Sigmoid colon (tissue), 7 donors: ENCODE data around the gene SLC8A2. TPM values are rescaled to one million over a fixed set of nuclear protein-coding genes. Genes with fewer than 3 reads are reported as not detected.

Experiments used
- DNase-seq: peaks from one replicate; pipeline ENCODE4 v3.0.0-alpha.2; 2019
- H3K27ac ChIP-seq, 4 donors: fragments of 200-600 bp; sonication (generic); one replicate each; pipeline ENCODE4 v1.5.1; 2016 to 2019; ENCODE audit warnings: mild to moderate bottlenecking in 1 of 4
- H3K27me3 ChIP-seq, 3 donors: fragments of 200-600 bp; sonication (generic); one replicate each; pipeline ENCODE4 v1.5.1; 2019; ENCODE audit warnings: mild to moderate bottlenecking in 1 of 3
- H3K36me3 ChIP-seq, 4 donors: fragments of 200-600 bp; sonication (generic); one replicate each; pipeline ENCODE4 v1.5.1; 2016 to 2019
- H3K4me1 ChIP-seq, 4 donors: fragments of 200-600 bp; sonication (generic); one replicate each; pipeline ENCODE4 v1.5.1; 2017 to 2019
- H3K4me3 ChIP-seq, 4 donors: fragments of 200-600 bp; sonication (generic); one replicate each; pipeline ENCODE4 v1.5.1; 2017 to 2019; ENCODE audit warnings: mild to moderate bottlenecking in 2 of 4, moderate library complexity in 1 of 4
- H3K9me3 ChIP-seq, 4 donors: fragments of 200-600 bp in 3 of 4; sonication (generic) in 3 of 4; one replicate each; pipeline versions ENCODE4 v1.5.1 to v1.6.1; 2013 to 2019
- CTCF ChIP-seq, 4 experiments: fragments of 450-650 bp in 3 of 4; fragments of 200-600 bp in 1 of 4; IDR thresholded peaks; one replicate each; pipeline ENCODE4 v1.5.1; 2016 to 2019; ENCODE audit warnings: antibody characterized with exemption in 4 of 4, mild to moderate bottlenecking in 3 of 4, moderate library complexity in 2 of 4
- EP300 ChIP-seq, 4 donors: sonication (generic); formaldehyde crosslinking; IDR thresholded peaks; one replicate each; pipeline ENCODE4 v1.6.1; 2017; ENCODE audit warnings: antibody characterized with exemption in 4 of 4
- POLR2A ChIP-seq, 2 donors: fragments of 450-650 bp; IDR thresholded peaks; one replicate each; pipeline ENCODE4 v1.6.1; 2016; ENCODE audit warnings: antibody characterized with exemption in 2 of 2, mild to moderate bottlenecking in 2 of 2, moderate library complexity in 2 of 2
- POLR2AphosphoS5 ChIP-seq, 4 donors: sonication (generic); formaldehyde crosslinking; IDR thresholded peaks; one replicate each; pipeline ENCODE4 v1.6.1; 2017; ENCODE audit warnings: antibody characterized with exemption in 4 of 4
- WGBS, 2 donors: extraction: QIAGEN DNeasy Blood & Tissue Kit; methylation state at CpG; one replicate each; pipeline ENCODE4 v1.1.7; 2013; 5-methylcytosine and 5-hydroxymethylcytosine counted together
- intact Hi-C: fragments of 100-400 bp; cut with DNase I; formaldehyde crosslinking; loops from one replicate; pipeline ENCODE4 v1.15.1; 2023
- polyA plus RNA-seq, 3 donors: library from polyadenylated mRNA; stranded (reverse); fragments of 200-250 nt; gene quantifications; one replicate each; pipeline ENCODE4 v1.2.3, GENCODE V29; 2013
- total RNA-seq, 4 donors: library from RNA; depleted of rRNA; stranded (reverse); fragments of >200 nt; gene quantifications; one replicate each; pipeline ENCODE4 v1.1.0, GENCODE V29; 2016
- donor health status: healthy with polysubstance abuse.
- donor health status: Bipolar disorder and iron deficiency.
- donor health status: healthy.

The SLC8A2 gene
- total and polyA plus RNA-seq, 7 donors: 1.1 to 39.9 (median 10.0) TPM; not detected in 2

DNA sequence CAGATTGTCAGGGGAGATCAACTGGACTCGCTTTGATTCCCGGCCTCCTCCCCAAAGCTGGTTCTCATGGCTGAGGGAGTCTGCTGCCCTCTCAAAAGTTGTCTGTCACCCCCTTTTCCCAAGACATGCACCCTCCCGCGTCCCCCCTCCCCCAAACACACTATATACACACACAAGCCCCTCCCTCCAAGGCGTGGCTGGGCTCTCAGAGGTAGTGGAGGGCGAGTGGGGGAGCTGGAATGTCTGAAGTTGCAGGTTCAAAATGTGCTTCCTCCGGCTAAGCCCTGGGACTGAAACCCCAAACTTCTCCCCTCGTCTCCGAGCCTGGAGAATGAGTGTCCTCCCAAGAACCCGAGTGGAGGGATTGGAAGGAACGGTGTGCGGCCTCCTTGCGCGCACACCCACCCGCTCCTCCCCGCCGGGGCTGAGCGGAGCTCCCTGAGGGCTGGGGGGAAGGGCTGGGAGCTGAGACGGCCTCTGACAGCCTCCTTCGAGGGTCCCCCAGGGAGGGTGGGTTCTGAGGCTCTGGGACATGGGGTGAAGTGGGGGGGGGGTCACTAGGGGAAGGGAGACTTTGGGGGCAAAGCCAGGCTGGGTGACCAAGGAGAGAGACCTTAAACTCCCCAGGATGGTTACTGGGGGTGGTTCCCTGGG is 42.4 kb downstream of the SLC8A2 start:
- Histone ChIP-seq H3K36me3 (no peaks in the 10 kb centered on the region), H3K27ac (peak overlapping the region in 1 of 4 donors; percentile 83), H3K4me3 (no peak overlapping the region), H3K9me3 (no peaks in the 10 kb centered on the region), H3K27me3 (peaks cover 3 to 54% (median 6%) of the 10 kb centered on the region in 3 donors), H3K4me1 (peaks cover 0 to 38% (median 33%) of the 10 kb centered on the region in 4 donors)
- no peak for DNase-seq
- intact Hi-C loops: loop anchor here (10.0 kb wide), 1 partner anchor 134 kb away; no protein-coding TSS in a partner anchor
- WGBS, 2 donors: 19 to 24% methylated on average over 20 of the region's 20 CpGs
- TF ChIP-seq CTCF (IDR thresholded peaks at IDR 0.05) (no peak), POLR2A (IDR thresholded peaks at IDR 0.05) (no peak), POLR2AphosphoS5 (IDR thresholded peaks at IDR 0.05) (no peak), EP300 (IDR thresholded peaks at IDR 0.05) (no peak)

DNA sequence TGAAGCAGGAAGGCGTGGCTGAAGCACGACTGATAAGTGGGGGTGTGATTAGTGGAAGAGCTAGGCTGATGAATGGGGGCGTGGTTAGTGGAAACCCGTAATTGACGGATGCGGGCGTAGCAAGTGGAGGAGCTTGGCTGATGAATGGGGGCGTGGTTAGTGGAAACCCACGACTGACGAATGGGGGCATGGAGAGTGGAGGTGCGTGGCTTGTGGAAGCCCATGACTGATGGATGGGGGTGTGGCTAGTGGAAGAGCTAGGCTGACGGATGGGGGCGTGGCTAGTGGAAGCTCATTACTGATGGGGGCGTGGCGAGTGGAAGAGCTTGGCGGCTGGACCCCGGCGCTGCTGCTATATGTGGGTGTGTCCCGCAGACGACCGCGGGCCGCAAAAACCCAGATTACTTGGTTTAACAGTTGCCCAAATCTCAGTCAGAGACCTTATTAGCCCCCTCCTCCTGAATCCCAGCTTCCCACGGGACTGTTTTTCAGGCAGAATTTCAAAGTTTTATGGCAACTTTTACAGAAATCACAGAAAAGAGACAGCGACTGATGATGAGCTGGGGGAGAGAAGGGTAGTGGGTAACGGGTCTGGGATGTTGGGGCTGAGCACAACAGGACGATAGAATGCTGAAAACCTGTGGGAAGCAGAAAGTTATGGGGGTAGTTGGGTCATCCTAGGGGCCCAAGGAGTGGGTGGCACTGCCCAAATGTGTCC is 43.4 kb downstream of the SLC8A2 start:
- peak; percentile 96 for DNase-seq
- intact Hi-C loops: loop anchor here (10.0 kb wide), 1 partner anchor 134 kb away; no protein-coding TSS in a partner anchor
- Histone ChIP-seq H3K4me3 (peak overlapping the region in 2 of 4 donors; percentile 13 to 32), H3K27me3 (peaks cover 3 to 62% (median 10%) of the 10 kb centered on the region in 3 donors), H3K9me3 (no peaks in the 10 kb centered on the region), H3K27ac (peak overlapping the region; percentile 59 to 83 (median 72)), H3K36me3 (no peaks in the 10 kb centered on the region), H3K4me1 (peaks cover 0 to 38% (median 33%) of the 10 kb centered on the region in 4 donors)
- WGBS, 2 donors: 1% methylated on average over 27 of the region's 27 CpGs
- peak in 1 of 4 donors; percentile 27 for TF ChIP-seq POLR2AphosphoS5 (IDR thresholded peaks at IDR 0.05)
- TF ChIP-seq CTCF (IDR thresholded peaks at IDR 0.05): no peak

- Histone ChIP-seq H3K9me3 (no peaks in the 10 kb centered on the region), H3K27me3 (peaks cover 5 to 65% (median 18%) of the 10 kb centered on the region in 3 donors), H3K4me1 (peaks cover 0 to 38% (median 33%) of the 10 kb centered on the region in 4 donors), H3K4me3 (peak overlapping the region in 2 of 4 donors; percentile 13 to 32), H3K27ac (peak overlapping the region; percentile 59 to 83 (median 72)), H3K36me3 (no peaks in the 10 kb centered on the region)
- intact Hi-C loops: loop anchor here (10.0 kb wide), 1 partner anchor 133 kb away; no protein-coding TSS in a partner anchor
- 5 to 7% methylated on average over 17 of the region's 17 CpGs for WGBS, 2 donors
- peak; percentile 78 for DNase-seq
- TF ChIP-seq POLR2A (IDR thresholded peaks at IDR 0.05) (no peak), CTCF (IDR thresholded peaks at IDR 0.05) (peak; percentile 68 to 84 (median 78)), EP300 (IDR thresholded peaks at IDR 0.05) (no peak)
Measured at GRCh38 chr19:47427241-47428176, 44.2 kb downstream of the SLC8A2 start.

- TF ChIP-seq POLR2A (IDR thresholded peaks at IDR 0.05) (no peak), CTCF (IDR thresholded peaks at IDR 0.05) (no peak), POLR2AphosphoS5 (IDR thresholded peaks at IDR 0.05) (no peak), EP300 (IDR thresholded peaks at IDR 0.05) (no peak)
- intact Hi-C loops: loop anchor here (10.0 kb wide), 1 partner anchor 129 kb away; no protein-coding TSS in a partner anchor
- DNase-seq: no peak
- Histone ChIP-seq H3K9me3 (no peaks in the 10 kb centered on the region), H3K36me3 (no peaks in the 10 kb centered on the region), H3K4me3 (no peak overlapping the region), H3K4me1 (peaks cover 0 to 30% (median 22%) of the 10 kb centered on the region in 4 donors), H3K27me3 (peaks cover 27 to 80% (median 47%) of the 10 kb centered on the region in 3 donors), H3K27ac (no peak overlapping the region)
- WGBS, 2 donors: 14 to 18% methylated on average over 19 of the region's 19 CpGs
Measured at GRCh38 chr19:47423203-47423882, 48.4 kb downstream of the SLC8A2 start.
